Naive thymus-derived CD4-positive, alpha-beta T cell (primary cell): ENCODE measurements around the gene CRHR1. TPM values are rescaled to one million over a fixed set of nuclear protein-coding genes. Genes with fewer than 3 reads are reported as not detected.

Source experiments
- ATAC-seq: fragments of 150-1000 bp; cut with Tn5 transposase; 2 replicates; pipeline ENCODE4 v1.10.0; 2021; ENCODE audit warnings: mild to moderate bottlenecking, moderate library complexity
- CTCF ChIA-PET: fragments of 350-600 bp; sonication (Branson Sonifier 250); formaldehyde crosslinking; loops from one replicate; lab custom pipeline; 2021; ENCODE audit warnings: antibody characterized with exemption; lab: Charles Lee
- POLR2A ChIA-PET: fragments of 350-600 bp; sonication (Branson Sonifier 250); formaldehyde crosslinking; loops from one replicate; lab custom pipeline; 2021; ENCODE audit warnings: antibody characterized with exemption, inconsistent platforms; lab: Charles Lee
- DNase-seq, 9 donors: peaks; one replicate each; pipeline versions ENCODE4 v3.0.0 to v3.0.0-alpha.2; 2020 to 2022; ENCODE audit warnings: mixed read lengths in 1 of 9
- H3K27ac ChIP-seq: one replicate; pipeline ENCODE4 v1.7.0; 2013; ENCODE audit warnings: mild to moderate bottlenecking, low read depth, low read length, moderate library complexity
- H3K27me3 ChIP-seq, 2 donors: one replicate each; pipeline ENCODE4 v1.7.0; 2013; ENCODE audit warnings: low read length in 2 of 2, mild to moderate bottlenecking in 2 of 2, moderate library complexity in 2 of 2; ENCODE audit not compliant: control insufficient read depth in 2 of 2, insufficient read depth in 2 of 2
- H3K36me3 ChIP-seq, 3 experiments: 1 replicate in 2 of 3; 2 replicates in 1 of 3; pipeline ENCODE4 v1.7.0; 2013; ENCODE audit warnings: low read length in 3 of 3, mild to moderate bottlenecking in 3 of 3, moderate library complexity in 1 of 3; ENCODE audit not compliant: insufficient read depth in 3 of 3, control insufficient read depth in 2 of 3
- H3K4me1 ChIP-seq, 2 donors: one replicate each; pipeline ENCODE4 v1.7.0; 2013; ENCODE audit warnings: low read length in 2 of 2, mild to moderate bottlenecking in 2 of 2, moderate library complexity in 1 of 2; ENCODE audit not compliant: control insufficient read depth in 2 of 2, insufficient read depth in 2 of 2
- H3K4me3 ChIP-seq: 2 replicates; pipeline ENCODE4 v1.7.0; 2013; ENCODE audit warnings: mild to moderate bottlenecking, low read length
- H3K9me3 ChIP-seq, 3 experiments: 1 replicate in 2 of 3; 2 replicates in 1 of 3; pipeline ENCODE4 v1.7.0; 2013; ENCODE audit warnings: low read length in 3 of 3; ENCODE audit not compliant: control insufficient read depth in 2 of 3
- H3K27ac Mint-ChIP-seq, 9 donors: one replicate each; pipeline ENCODE4 v1.8.0; 2020 to 2022; ENCODE audit warnings: mixed read lengths in 9 of 9, mild to moderate bottlenecking in 8 of 9, moderate library complexity in 5 of 9, inconsistent platforms in 2 of 9
- H3K27me3 Mint-ChIP-seq, 5 donors: one replicate each; pipeline ENCODE4 v1.8.0; 2021 to 2022; ENCODE audit warnings: mixed read lengths in 5 of 5, mild to moderate bottlenecking in 1 of 5
- H3K36me3 Mint-ChIP-seq, 5 donors: one replicate each; pipeline ENCODE4 v1.8.0; 2020 to 2022; ENCODE audit warnings: mixed read lengths in 5 of 5, mild to moderate bottlenecking in 3 of 5, inconsistent platforms in 1 of 5
- H3K4me1 Mint-ChIP-seq, 7 donors: one replicate each; pipeline ENCODE4 v1.8.0; 2020 to 2022; ENCODE audit warnings: mixed read lengths in 7 of 7, mild to moderate bottlenecking in 3 of 7, inconsistent platforms in 1 of 7
- H3K4me3 Mint-ChIP-seq, 10 donors: one replicate each; pipeline ENCODE4 v1.8.0; 2020 to 2022; ENCODE audit warnings: mild to moderate bottlenecking in 10 of 10, mixed read lengths in 10 of 10, moderate library complexity in 6 of 10, inconsistent platforms in 2 of 10
- H3K9me3 Mint-ChIP-seq, 11 donors: one replicate each; pipeline ENCODE4 v1.8.0; 2020 to 2022; ENCODE audit warnings: mixed read lengths in 11 of 11, mild to moderate bottlenecking in 4 of 11, inconsistent platforms in 1 of 11, moderate library complexity in 1 of 11
- intact Hi-C, 2 donors: fragments of 100-400 bp; cut with micrococcal nuclease; formaldehyde crosslinking; loops; one replicate each; pipeline ENCODE4 v1.15.1; 2023
- polyA plus RNA-seq, 2 donors: library from polyadenylated mRNA; unstranded; fragments of 300-500 nt; fragmentation: Illumina TruSeq; gene quantifications; one replicate each; pipeline ENCODE4 v1.2.3, GENCODE V29; 2021
- total RNA-seq, 6 experiments: library from RNA in 5 of 6; stranded (reverse) in 5 of 6; gene quantifications; 1 replicate in 5 of 6; 2 replicates in 1 of 6; pipeline ENCODE4 v1.2.3 and lab custom pipeline; 2021 to 2026

Gene CRHR1
- total and polyA plus RNA-seq, 7 experiments from 2014 or later = not detected

- POLR2A ChIA-PET = no interaction called here
- Histone ChIP-seq H3K4me1 (no peaks in the 10 kb centered on the region), H3K36me3 (no peaks in the 10 kb centered on the region), H3K27me3 (no peaks in the 10 kb centered on the region), H3K9me3 (no peaks in the 10 kb centered on the region), H3K4me3 (no peak overlapping the region), H3K27ac (no peak overlapping the region)
- peaks cover 0 to 5% (median 4%) of the 10 kb centered on the region in 5 donors for H3K27me3 Mint-ChIP-seq
- no peak overlapping the region for H3K4me3 Mint-ChIP-seq
- CTCF ChIA-PET = interaction anchor here (1.1 kb wide), 1 partner anchor 9 kb away, joined by 3 read pairs; no protein-coding TSS in a partner anchor
- no peaks in the 10 kb centered on the region for H3K9me3 Mint-ChIP-seq
- no peaks in the 10 kb centered on the region for H3K36me3 Mint-ChIP-seq
- H3K4me1 Mint-ChIP-seq = peaks cover 0 to 1% (median 0%) of the 10 kb centered on the region in 7 donors
- intact Hi-C loops = no loop called here
- no peak for ATAC-seq
- DNase-seq = no peak
- no peak overlapping the region for H3K27ac Mint-ChIP-seq
These were observed 30.8 kb downstream of the CRHR1 start for GRCh38 chr17:45814622-45815606.

GRCh38 chr17:45815752-45816151 is 31.6 kb downstream of the CRHR1 start:
- Histone ChIP-seq H3K4me3 (no peak overlapping the region), H3K9me3 (no peaks in the 10 kb centered on the region), H3K27ac (no peak overlapping the region), H3K4me1 (no peaks in the 10 kb centered on the region), H3K27me3 (no peaks in the 10 kb centered on the region), H3K36me3 (no peaks in the 10 kb centered on the region)
- intact Hi-C loops = no loop called here
- POLR2A ChIA-PET = no interaction called here
- CTCF ChIA-PET = interaction anchor here (1.1 kb wide), 1 partner anchor 8 kb away, joined by 3 read pairs; no protein-coding TSS in a partner anchor
- H3K27ac Mint-ChIP-seq = no peak overlapping the region
- H3K36me3 Mint-ChIP-seq = no peaks in the 10 kb centered on the region
- no peak for ATAC-seq
- no peaks in the 10 kb centered on the region for H3K9me3 Mint-ChIP-seq
- H3K27me3 Mint-ChIP-seq = peaks cover 0 to 5% (median 4%) of the 10 kb centered on the region in 5 donors
- H3K4me1 Mint-ChIP-seq = peaks cover 0 to 1% (median 0%) of the 10 kb centered on the region in 7 donors
- no peak overlapping the region for H3K4me3 Mint-ChIP-seq
- DNase-seq = no peak

GRCh38 chr17:45818041-45818440 is 33.9 kb downstream of the CRHR1 start:
- Mint-ChIP-seq H3K27me3 (no peaks in the 10 kb centered on the region), H3K27ac (no peak overlapping the region), H3K9me3 (no peaks in the 10 kb centered on the region), H3K36me3 (no peaks in the 10 kb centered on the region), H3K4me1 (no peaks in the 10 kb centered on the region), H3K4me3 (no peak overlapping the region)
- no peak overlapping the region for H3K4me3 ChIP-seq
- ChIA-PET CTCF (no interaction called here), POLR2A (no interaction called here)
- no peak for ATAC-seq
- no peaks in the 10 kb centered on the region for H3K27me3 ChIP-seq
- no peaks in the 10 kb centered on the region for H3K9me3 ChIP-seq
- no peak overlapping the region for H3K27ac ChIP-seq
- H3K4me1 ChIP-seq = no peaks in the 10 kb centered on the region
- H3K36me3 ChIP-seq = no peaks in the 10 kb centered on the region
- intact Hi-C loops = no loop called here
- DNase-seq = no peak

- CTCF ChIA-PET = no interaction called here
- POLR2A ChIA-PET = no interaction called here
- Histone ChIP-seq H3K4me1 (no peaks in the 10 kb centered on the region), H3K9me3 (no peaks in the 10 kb centered on the region), H3K27me3 (no peaks in the 10 kb centered on the region), H3K36me3 (no peaks in the 10 kb centered on the region), H3K27ac (no peak overlapping the region), H3K4me3 (no peak overlapping the region)
- Mint-ChIP-seq H3K9me3 (no peaks in the 10 kb centered on the region), H3K36me3 (no peaks in the 10 kb centered on the region), H3K27ac (no peak overlapping the region), H3K4me1 (peaks cover 0 to 1% (median 0%) of the 10 kb centered on the region in 7 donors), H3K4me3 (no peak overlapping the region), H3K27me3 (no peaks in the 10 kb centered on the region)
- ATAC-seq (no peak), DNase-seq (no peak)
- intact Hi-C loops = no loop called here
These were observed 34.6 kb downstream of the CRHR1 start for GRCh38 chr17:45818699-45819098.

- Mint-ChIP-seq H3K27ac (no peak overlapping the region), H3K9me3 (no peaks in the 10 kb centered on the region), H3K4me1 (peaks cover 0 to 4% (median 0%) of the 10 kb centered on the region in 7 donors), H3K36me3 (no peaks in the 10 kb centered on the region), H3K4me3 (no peak overlapping the region), H3K27me3 (no peaks in the 10 kb centered on the region)
- no peaks in the 10 kb centered on the region for H3K9me3 ChIP-seq
- no peaks in the 10 kb centered on the region for H3K27me3 ChIP-seq
- DNase-seq = no peak
- no peak overlapping the region for H3K4me3 ChIP-seq
- no peaks in the 10 kb centered on the region for H3K36me3 ChIP-seq
- intact Hi-C loops = no loop called here
- CTCF ChIA-PET = no interaction called here
- no peak for ATAC-seq
- no peaks in the 10 kb centered on the region for H3K4me1 ChIP-seq
- POLR2A ChIA-PET = no interaction called here
- H3K27ac ChIP-seq = no peak overlapping the region
These were observed 35.5 kb downstream of the CRHR1 start for GRCh38 chr17:45819632-45820031.

- intact Hi-C loops = no loop called here
- Histone ChIP-seq H3K4me1 (no peaks in the 10 kb centered on the region), H3K27me3 (no peaks in the 10 kb centered on the region), H3K27ac (no peak overlapping the region), H3K4me3 (no peak overlapping the region), H3K9me3 (no peaks in the 10 kb centered on the region), H3K36me3 (no peaks in the 10 kb centered on the region)
- ChIA-PET CTCF (no interaction called here), POLR2A (no interaction called here)
- H3K27me3 Mint-ChIP-seq = no peaks in the 10 kb centered on the region
- DNase-seq (no peak), ATAC-seq (no peak)
- no peak overlapping the region for H3K27ac Mint-ChIP-seq
- H3K4me1 Mint-ChIP-seq = peaks cover 0 to 4% (median 0%) of the 10 kb centered on the region in 7 donors
- H3K9me3 Mint-ChIP-seq = no peaks in the 10 kb centered on the region
- no peak overlapping the region for H3K4me3 Mint-ChIP-seq
- no peaks in the 10 kb centered on the region for H3K36me3 Mint-ChIP-seq
These were observed 36.1 kb downstream of the CRHR1 start for GRCh38 chr17:45820052-45820780.
